Peyer's patch (tissue), 4 donors: ENCODE data around the gene TMSB4X. TPM values are rescaled to one million over a fixed set of nuclear protein-coding genes. Genes with fewer than 3 reads are reported as not detected.
A peak's percentile ranks its signal among the peaks of the same experiment; 100 is the strongest.

Source experiments
- DNase-seq, 3 donors: peaks; one replicate each; pipeline ENCODE4 v3.0.0-alpha.2; 2017 to 2019
- H3K27ac ChIP-seq, 4 donors: fragments of 200-600 bp; sonication (generic); one replicate each; pipeline ENCODE4 v1.5.1; 2016 to 2019
- H3K27me3 ChIP-seq, 2 donors: fragments of 200-600 bp; sonication (generic); one replicate each; pipeline ENCODE4 v1.5.1; 2019
- H3K36me3 ChIP-seq, 3 donors: fragments of 200-600 bp; sonication (generic); one replicate each; pipeline ENCODE4 v1.5.1; 2016 to 2019
- H3K4me1 ChIP-seq, 4 donors: fragments of 200-600 bp; sonication (generic); one replicate each; pipeline ENCODE4 v1.5.1; 2016 to 2019
- H3K4me3 ChIP-seq, 4 donors: fragments of 200-600 bp; sonication (generic); 1 replicate in 3 of 4; 2 replicates in 1 of 4; pipeline ENCODE4 v1.5.1; 2016 to 2019; ENCODE audit warnings: mild to moderate bottlenecking in 1 of 4
- H3K9me3 ChIP-seq, 4 donors: fragments of 200-600 bp; sonication (generic); one replicate each; pipeline ENCODE4 v1.5.1; 2016 to 2019; ENCODE audit warnings: mild to moderate bottlenecking in 1 of 4
- POLR2A ChIP-seq, 2 donors: fragments of 450-650 bp; IDR thresholded peaks; one replicate each; pipeline ENCODE4 v1.5.1; 2017; ENCODE audit warnings: antibody characterized with exemption in 2 of 2, mild to moderate bottlenecking in 2 of 2, moderate library complexity in 2 of 2
- total RNA-seq, 4 donors: library from RNA; depleted of rRNA; stranded (reverse); fragments of >200 nt; gene quantifications; one replicate each; pipeline ENCODE4 v1.1.0, GENCODE V29; 2016
- TF ChIP-seq, protein P1 (sequence below), 6 experiments: fragments of 450-650 bp in 4 of 6; fragments of 200-600 bp in 2 of 6; sonication (generic) in 1 of 6; IDR thresholded peaks; one replicate each; pipeline ENCODE4 v1.5.1; 2017 to 2019; ENCODE audit warnings: antibody characterized with exemption in 6 of 6, mild to moderate bottlenecking in 3 of 6, moderate library complexity in 1 of 6

Gene TMSB4X
- total RNA-seq, 4 donors from 2014 or later: 1,496 to 3,676 (median 1,701) TPM

DNA sequence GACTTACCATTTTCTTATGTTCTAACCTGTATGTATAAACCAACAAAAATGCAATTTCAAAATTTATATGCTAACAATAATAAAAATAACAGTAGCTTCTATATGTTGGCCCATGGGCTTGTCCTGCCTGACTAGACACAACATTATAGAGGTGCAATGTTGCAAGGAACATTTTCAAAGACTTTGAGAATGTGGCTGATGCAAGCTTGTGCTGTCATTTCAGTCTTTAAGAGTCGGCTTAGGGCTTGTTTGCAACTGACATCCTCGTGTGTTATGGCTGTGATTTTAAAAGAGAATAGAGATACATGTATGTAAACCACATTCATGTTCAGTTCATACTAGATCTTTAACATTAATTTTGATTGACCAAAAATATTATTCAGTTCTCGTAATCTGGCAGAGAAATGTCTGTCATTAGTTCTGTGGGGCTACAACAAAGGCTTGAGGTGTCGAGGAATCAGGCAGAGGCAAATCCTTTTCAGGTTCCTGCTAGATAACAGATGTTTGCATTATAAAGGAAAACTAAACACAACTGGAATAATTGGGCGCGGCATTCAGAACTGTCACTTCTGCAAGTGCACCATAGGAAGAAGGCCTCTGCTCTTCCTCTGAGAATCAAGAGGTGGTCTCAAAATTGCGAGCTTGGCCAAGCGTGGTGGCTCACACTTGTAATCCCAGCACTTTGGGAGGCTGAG, 13.1 kb downstream of the TMSB4X start:
- TF ChIP-seq, protein P1, sequence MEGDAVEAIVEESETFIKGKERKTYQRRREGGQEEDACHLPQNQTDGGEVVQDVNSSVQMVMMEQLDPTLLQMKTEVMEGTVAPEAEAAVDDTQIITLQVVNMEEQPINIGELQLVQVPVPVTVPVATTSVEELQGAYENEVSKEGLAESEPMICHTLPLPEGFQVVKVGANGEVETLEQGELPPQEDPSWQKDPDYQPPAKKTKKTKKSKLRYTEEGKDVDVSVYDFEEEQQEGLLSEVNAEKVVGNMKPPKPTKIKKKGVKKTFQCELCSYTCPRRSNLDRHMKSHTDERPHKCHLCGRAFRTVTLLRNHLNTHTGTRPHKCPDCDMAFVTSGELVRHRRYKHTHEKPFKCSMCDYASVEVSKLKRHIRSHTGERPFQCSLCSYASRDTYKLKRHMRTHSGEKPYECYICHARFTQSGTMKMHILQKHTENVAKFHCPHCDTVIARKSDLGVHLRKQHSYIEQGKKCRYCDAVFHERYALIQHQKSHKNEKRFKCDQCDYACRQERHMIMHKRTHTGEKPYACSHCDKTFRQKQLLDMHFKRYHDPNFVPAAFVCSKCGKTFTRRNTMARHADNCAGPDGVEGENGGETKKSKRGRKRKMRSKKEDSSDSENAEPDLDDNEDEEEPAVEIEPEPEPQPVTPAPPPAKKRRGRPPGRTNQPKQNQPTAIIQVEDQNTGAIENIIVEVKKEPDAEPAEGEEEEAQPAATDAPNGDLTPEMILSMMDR (IDR thresholded peaks at IDR 0.05): no peak
- no peak for TF ChIP-seq POLR2A (IDR thresholded peaks at IDR 0.05)
- Histone ChIP-seq H3K36me3 (no peaks in the 10 kb centered on the region), H3K9me3 (no peaks in the 10 kb centered on the region), H3K4me1 (no peaks in the 10 kb centered on the region), H3K27ac (peak overlapping the region in 1 of 4 donors; percentile 31), H3K27me3 (no peaks in the 10 kb centered on the region), H3K4me3 (no peak overlapping the region)
- DNase-seq: no peak

DNA sequence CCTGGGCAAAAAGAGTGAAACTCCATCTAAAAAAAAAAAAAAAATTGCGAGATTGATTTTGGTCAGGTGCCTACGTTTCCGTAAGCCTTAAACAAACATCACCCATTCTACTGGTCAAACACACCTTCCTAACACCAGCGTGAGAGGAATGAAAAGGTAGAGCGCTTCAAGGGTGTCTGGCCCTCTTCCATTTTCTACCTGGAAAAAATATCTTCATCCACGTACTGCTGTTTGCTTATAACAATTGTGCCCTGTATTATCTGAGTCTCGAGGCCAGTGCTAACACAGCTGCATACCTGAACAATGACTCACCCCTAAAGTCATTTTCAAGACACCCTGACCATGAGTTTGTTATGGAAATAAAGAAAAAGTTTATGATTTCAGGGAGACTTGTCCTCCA, 13.9 kb downstream of the TMSB4X start:
- DNase-seq: no peak
- Histone ChIP-seq H3K4me3 (no peak overlapping the region), H3K27me3 (no peaks in the 10 kb centered on the region), H3K4me1 (no peaks in the 10 kb centered on the region), H3K36me3 (no peaks in the 10 kb centered on the region), H3K27ac (peak overlapping the region in 1 of 4 donors; percentile 31), H3K9me3 (no peaks in the 10 kb centered on the region)
- TF ChIP-seq, protein P1 (IDR thresholded peaks at IDR 0.05): no peak
- TF ChIP-seq POLR2A (IDR thresholded peaks at IDR 0.05): no peak

DNA sequence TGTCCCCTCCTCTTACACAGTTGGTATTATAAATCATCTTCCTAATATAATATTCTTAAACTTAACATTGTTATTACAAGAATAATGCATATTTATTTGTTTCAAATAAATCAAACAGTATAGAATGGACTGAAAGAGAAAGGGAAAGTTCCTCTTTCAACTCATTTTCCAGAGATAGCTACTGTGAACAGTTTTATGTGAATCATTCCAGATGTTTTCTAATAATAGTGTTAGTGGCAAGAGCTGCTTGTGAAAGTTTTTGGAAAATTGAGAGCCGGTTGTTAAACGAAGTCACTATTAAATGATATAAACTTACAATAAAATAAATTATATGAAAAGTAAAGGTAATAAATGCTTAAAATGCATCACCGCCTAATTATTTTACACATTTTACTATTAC, 14.6 kb downstream of the TMSB4X start:
- Histone ChIP-seq H3K36me3 (no peaks in the 10 kb centered on the region), H3K27ac (no peak overlapping the region), H3K9me3 (no peaks in the 10 kb centered on the region), H3K27me3 (no peaks in the 10 kb centered on the region), H3K4me3 (no peak overlapping the region), H3K4me1 (no peaks in the 10 kb centered on the region)
- no peak for TF ChIP-seq POLR2A (IDR thresholded peaks at IDR 0.05)
- TF ChIP-seq, protein P1 (IDR thresholded peaks at IDR 0.05): no peak
- no peak for DNase-seq

DNA sequence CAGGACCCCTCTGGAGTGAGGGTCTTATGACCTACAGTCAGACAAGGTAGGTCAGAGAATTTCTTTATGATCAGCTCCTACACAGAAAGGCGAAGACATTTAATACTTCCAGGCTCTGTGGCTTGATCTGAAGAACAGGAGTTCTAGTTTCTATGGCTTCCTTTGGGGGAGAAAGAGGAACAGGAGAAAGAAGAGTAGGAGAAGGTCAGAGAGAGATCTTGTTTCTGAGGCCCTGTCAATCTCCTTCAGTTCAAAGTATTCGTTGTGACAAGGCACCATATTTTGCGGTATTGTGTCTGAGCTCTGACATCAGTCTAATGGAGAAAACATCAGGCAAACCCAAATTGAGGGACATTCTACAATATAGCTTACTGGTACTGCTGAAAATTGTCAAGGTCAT, 16.7 kb downstream of the TMSB4X start:
- H3K4me3 ChIP-seq: no peak overlapping the region
- no peaks in the 10 kb centered on the region for H3K9me3 ChIP-seq
- no peaks in the 10 kb centered on the region for H3K36me3 ChIP-seq
- DNase-seq: no peak
- H3K4me1 ChIP-seq: no peaks in the 10 kb centered on the region
- no peaks in the 10 kb centered on the region for H3K27me3 ChIP-seq
- no peak for TF ChIP-seq POLR2A (IDR thresholded peaks at IDR 0.05)
- TF ChIP-seq, protein P1 (IDR thresholded peaks at IDR 0.05): no peak
- H3K27ac ChIP-seq: no peak overlapping the region

DNA sequence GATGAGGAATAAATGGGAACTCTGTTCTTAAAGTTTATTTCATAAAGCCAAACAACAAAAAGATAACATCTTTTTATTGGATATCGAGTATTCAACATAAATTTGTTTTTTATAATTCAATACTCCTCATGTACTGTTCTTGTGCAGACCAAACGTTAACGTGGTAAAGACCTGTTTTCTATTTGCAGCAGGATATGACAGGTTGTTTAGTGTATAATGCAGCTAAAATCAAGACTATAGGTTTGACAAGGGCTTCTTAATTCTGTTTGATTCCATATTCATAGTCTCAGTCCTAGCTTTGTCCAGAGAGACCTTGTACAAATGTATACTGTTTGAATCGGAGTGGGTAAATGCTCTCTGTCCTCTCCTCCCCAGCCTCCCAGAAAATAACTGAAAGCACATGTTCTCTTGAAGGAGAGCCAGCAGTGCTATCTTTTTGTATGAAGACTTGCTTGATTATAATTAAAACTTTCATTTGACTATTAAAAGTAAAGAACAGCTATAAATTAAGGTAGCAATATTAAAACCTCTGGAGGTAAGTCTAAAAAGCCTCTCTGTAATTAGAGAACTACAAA, 17.7 kb downstream of the TMSB4X start:
- no peak for TF ChIP-seq POLR2A (IDR thresholded peaks at IDR 0.05)
- TF ChIP-seq, protein P1 (IDR thresholded peaks at IDR 0.05): no peak
- DNase-seq: no peak
- Histone ChIP-seq H3K36me3 (no peaks in the 10 kb centered on the region), H3K27me3 (no peaks in the 10 kb centered on the region), H3K9me3 (no peaks in the 10 kb centered on the region), H3K27ac (no peak overlapping the region), H3K4me1 (no peaks in the 10 kb centered on the region), H3K4me3 (no peak overlapping the region)
